GM18867 (cell line): ENCODE results near the gene EPS8L3.
"Not testable (repeated sequence)": the region's sequence is repeated elsewhere in the genome, so short reads cannot be mapped to it uniquely, and the experiment has no call there.

Source experiments
- ATAC-seq: cut with Tn5 transposase; IDR thresholded peaks from one replicate; pipeline ENCODE4 v1.9.1; 2021; ENCODE audit warnings: mild to moderate bottlenecking, moderate library complexity; ENCODE audit not compliant: unreplicated experiment

Gene EPS8L3

GRCh38 chr1:109765896-109766615 is 2.3 kb upstream of the EPS8L3 start:
- no peak for ATAC-seq

GRCh38 chr1:109765483-109765815 is 1.7 kb upstream of the EPS8L3 start:
- ATAC-seq = no peak

GRCh38 chr1:109764561-109765482 is 1.1 kb upstream of the EPS8L3 start:
- ATAC-seq = no peak

GRCh38 chr1:109762821-109763645 is 690 bp downstream of the EPS8L3 start:
- no peak for ATAC-seq

GRCh38 chr1:109762039-109762585 is 1.6 kb downstream of the EPS8L3 start:
- ATAC-seq = no peak

- ATAC-seq = no peak
Measured at GRCh38 chr1:109761227-109762038, 2.3 kb downstream of the EPS8L3 start.

- no peak for ATAC-seq
Measured at GRCh38 chr1:109760581-109761226, 3.0 kb downstream of the EPS8L3 start.

GRCh38 chr1:109759513-109760334 is 4.0 kb downstream of the EPS8L3 start:
- ATAC-seq = no peak

GRCh38 chr1:109757936-109758786 is 5.6 kb downstream of the EPS8L3 start:
- ATAC-seq = no peak

- ATAC-seq = no peak
Measured at GRCh38 chr1:109756848-109757521, 6.7 kb downstream of the EPS8L3 start.

- ATAC-seq = not testable (repeated sequence)
Measured at GRCh38 chr1:109756325-109756724, 7.4 kb downstream of the EPS8L3 start.

GRCh38 chr1:109754738-109755137 is 9.0 kb downstream of the EPS8L3 start:
- ATAC-seq = no peak

GRCh38 chr1:109751531-109752260 is 12.0 kb downstream of the EPS8L3 start:
- ATAC-seq = no peak

- ATAC-seq = no peak
Measured at GRCh38 chr1:109750920-109751319, 12.8 kb downstream of the EPS8L3 start.

- ATAC-seq = no peak
Measured at GRCh38 chr1:109750241-109750882, 13.4 kb downstream of the EPS8L3 start.

- ATAC-seq = no peak
Measured at GRCh38 chr1:109749221-109749620, 14.5 kb downstream of the EPS8L3 start.
